Naive thymus-derived CD8-positive, alpha-beta T cell (primary cell): ENCODE measurements around the gene TRPT1. TPM values are rescaled to one million over a fixed set of nuclear protein-coding genes. Genes with fewer than 3 reads are reported as not detected.
A peak's percentile ranks its signal among the peaks of the same experiment; 100 is the strongest.

ENCODE experiments used
- ATAC-seq, 2 donors: fragments of 150-1000 bp; cut with Tn5 transposase in 1 of 2; sonication (Bioruptor Pico), chemical (Tn5 transposase) in 1 of 2; 1 replicate in 1 of 2; 2 replicates in 1 of 2; pipeline ENCODE4 v1.10.0; 2021; ENCODE audit warnings: mild to moderate bottlenecking in 2 of 2, moderate library complexity in 2 of 2
- POLR2A ChIA-PET: fragments of 350-600 bp; sonication (Branson Sonifier 250); formaldehyde crosslinking; loops from one replicate; lab custom pipeline; 2021; ENCODE audit warnings: antibody characterized with exemption; lab: Charles Lee
- DNase-seq, 10 donors: peaks; one replicate each; pipeline versions ENCODE4 v3.0.0 to v3.0.0-alpha.2; 2020 to 2022
- H3K27ac Mint-ChIP-seq, 10 donors: one replicate each; pipeline ENCODE4 v1.8.0; 2020 to 2022; ENCODE audit warnings: mild to moderate bottlenecking in 10 of 10, mixed read lengths in 10 of 10, moderate library complexity in 4 of 10, inconsistent platforms in 1 of 10
- H3K27me3 Mint-ChIP-seq, 5 donors: one replicate each; pipeline ENCODE4 v1.8.0; 2021 to 2022; ENCODE audit warnings: mixed read lengths in 5 of 5
- H3K36me3 Mint-ChIP-seq, 3 donors: one replicate each; pipeline ENCODE4 v1.8.0; 2020 to 2022; ENCODE audit warnings: mixed read lengths in 3 of 3, mild to moderate bottlenecking in 2 of 3, inconsistent platforms in 1 of 3
- H3K4me1 Mint-ChIP-seq, 4 donors: one replicate each; pipeline ENCODE4 v1.8.0; 2021 to 2022; ENCODE audit warnings: mixed read lengths in 4 of 4
- H3K4me3 Mint-ChIP-seq, 10 donors: one replicate each; pipeline ENCODE4 v1.8.0; 2020 to 2022; ENCODE audit warnings: mild to moderate bottlenecking in 10 of 10, mixed read lengths in 10 of 10, moderate library complexity in 6 of 10, inconsistent platforms in 1 of 10
- H3K9me3 Mint-ChIP-seq, 9 donors: one replicate each; pipeline ENCODE4 v1.8.0; 2020 to 2022; ENCODE audit warnings: mixed read lengths in 9 of 9, mild to moderate bottlenecking in 3 of 9, inconsistent platforms in 1 of 9, moderate library complexity in 1 of 9
- polyA plus RNA-seq, 3 donors: library from polyadenylated mRNA; unstranded; fragments of 300-500 nt; fragmentation: Illumina TruSeq; gene quantifications; one replicate each; pipeline ENCODE4 v1.2.3, GENCODE V29; 2021
- total RNA-seq, 8 experiments: library from RNA in 2 of 8; stranded (reverse) in 2 of 8; gene quantifications; one replicate each; pipeline ENCODE4 v1.2.3 and lab custom pipeline; 2021 to 2026

TRPT1 gene
- total and polyA plus RNA-seq, 5 experiments from 2014 or later: 40.2 to 54.2 (median 47.2) TPM

DNA sequence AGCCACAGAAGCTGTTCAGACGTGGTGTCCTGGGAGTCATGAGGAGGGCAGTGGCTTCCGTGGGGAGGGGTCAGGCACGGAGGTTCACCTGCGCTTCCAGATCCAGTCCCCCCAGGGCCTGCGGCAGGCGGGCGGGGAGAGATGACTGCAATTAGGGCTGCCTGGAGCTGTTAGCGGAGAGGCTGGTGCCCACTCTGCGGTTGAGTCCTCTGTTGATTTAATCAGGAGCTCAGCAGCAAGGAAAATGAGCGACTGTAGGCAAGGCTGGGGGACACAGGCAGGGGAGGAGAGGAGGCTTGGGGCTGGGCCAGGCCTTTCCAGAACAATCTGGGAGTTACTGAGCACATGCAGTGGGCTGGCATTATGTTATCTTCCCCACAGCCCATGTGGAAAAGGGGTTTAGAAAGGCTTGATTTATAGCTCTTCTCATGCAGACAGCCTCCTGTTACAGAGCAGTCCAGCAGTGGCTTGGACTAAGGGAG is 38.4 kb upstream of the TRPT1 start:
- peak overlapping the region in 2 of 10 donors; percentile 21 to 62 for H3K27ac Mint-ChIP-seq
- ATAC-seq (no peak), DNase-seq (no peak)
- peaks cover 16 to 19% (median 17%) of the 10 kb centered on the region in 4 donors for H3K4me1 Mint-ChIP-seq
- H3K9me3 Mint-ChIP-seq: no peaks in the 10 kb centered on the region
- no peak overlapping the region for H3K4me3 Mint-ChIP-seq
- no peaks in the 10 kb centered on the region for H3K27me3 Mint-ChIP-seq
- POLR2A ChIA-PET: interaction anchor here (0.6 to 1.6 kb wide), 6 partner anchors 10 to 57 kb away, joined by 3 to 6 read pairs (median 4); partner anchors contain the start of gene FERMT3
- peaks cover 0 to 1% (median 0%) of the 10 kb centered on the region in 3 donors for H3K36me3 Mint-ChIP-seq

DNA sequence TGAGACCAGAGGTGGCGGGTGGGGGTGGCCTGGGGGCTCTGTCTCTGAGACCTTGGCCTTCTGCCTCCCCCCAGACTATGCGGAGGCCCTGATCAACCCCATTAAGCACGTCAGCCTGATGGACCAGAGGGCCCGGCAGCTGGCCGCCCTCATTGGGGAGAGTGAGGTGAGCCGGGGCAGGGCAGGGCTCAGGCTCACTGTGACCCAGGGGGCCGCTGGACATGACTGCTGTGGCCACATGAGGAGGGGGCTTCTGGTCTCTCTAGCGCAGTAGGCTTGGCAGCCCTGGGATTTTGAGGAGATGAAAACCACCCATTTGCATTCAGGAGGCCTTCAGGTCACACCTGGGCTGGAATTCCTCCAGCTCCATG is 37.9 kb upstream of the TRPT1 start:
- no peak for ATAC-seq
- Mint-ChIP-seq H3K27ac (no peak overlapping the region), H3K9me3 (no peaks in the 10 kb centered on the region), H3K4me1 (peaks cover 13 to 15% (median 14%) of the 10 kb centered on the region in 4 donors), H3K4me3 (no peak overlapping the region), H3K27me3 (no peaks in the 10 kb centered on the region), H3K36me3 (peaks cover 0 to 4% (median 0%) of the 10 kb centered on the region in 3 donors)
- DNase-seq: no peak
- POLR2A ChIA-PET: interaction anchor here (0.6 to 1.6 kb wide), 5 partner anchors 10 to 57 kb away, joined by 3 to 6 read pairs (median 4); partner anchors contain the start of gene FERMT3

DNA sequence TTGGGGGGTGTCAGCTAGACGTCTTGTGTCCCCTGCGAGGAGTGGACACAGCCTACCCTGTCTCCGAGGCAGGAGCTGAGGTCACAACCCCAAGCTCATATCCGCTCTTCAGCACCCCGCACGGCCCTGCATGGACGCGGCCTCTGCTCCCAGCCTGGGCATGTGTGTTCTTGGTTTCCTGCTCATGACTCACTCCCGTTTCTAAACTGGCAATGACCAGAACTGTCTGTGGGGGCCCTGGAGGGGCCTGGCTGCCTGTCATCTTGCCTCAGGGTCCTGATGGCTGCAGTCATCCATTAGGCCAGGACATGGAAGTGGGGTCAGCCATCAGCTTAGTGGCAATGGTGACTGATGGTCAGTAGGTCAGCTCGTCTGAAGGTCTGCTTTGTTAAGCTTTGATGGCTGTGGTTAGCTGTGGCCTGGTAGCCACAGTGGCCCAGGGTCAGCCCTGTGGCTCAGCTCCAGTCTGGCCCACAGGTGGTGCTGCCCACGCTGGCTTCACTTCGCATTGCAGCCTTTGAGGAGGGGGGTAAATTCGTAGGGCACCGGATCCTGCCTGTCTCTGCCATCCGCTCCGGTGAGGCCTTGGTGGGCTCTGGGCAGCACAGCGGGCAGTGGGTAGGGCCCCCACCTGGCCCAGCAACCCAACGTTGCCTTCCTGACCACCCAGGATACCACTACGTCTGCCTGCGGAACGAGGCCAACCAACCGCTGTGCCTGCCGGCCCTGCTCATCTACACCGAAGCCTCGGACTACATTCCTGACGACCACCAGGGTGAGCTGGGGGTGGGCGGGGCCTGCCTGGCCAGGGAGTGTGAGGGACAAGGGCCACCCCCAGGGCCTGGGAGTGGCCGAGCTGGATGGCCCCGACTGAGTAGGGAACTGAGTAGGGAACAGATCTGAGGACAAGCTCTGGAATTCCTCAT is 37.3 kb upstream of the TRPT1 start:
- H3K27ac Mint-ChIP-seq: peak overlapping the region in 1 of 10 donors; percentile 44
- DNase-seq: no peak

DNA sequence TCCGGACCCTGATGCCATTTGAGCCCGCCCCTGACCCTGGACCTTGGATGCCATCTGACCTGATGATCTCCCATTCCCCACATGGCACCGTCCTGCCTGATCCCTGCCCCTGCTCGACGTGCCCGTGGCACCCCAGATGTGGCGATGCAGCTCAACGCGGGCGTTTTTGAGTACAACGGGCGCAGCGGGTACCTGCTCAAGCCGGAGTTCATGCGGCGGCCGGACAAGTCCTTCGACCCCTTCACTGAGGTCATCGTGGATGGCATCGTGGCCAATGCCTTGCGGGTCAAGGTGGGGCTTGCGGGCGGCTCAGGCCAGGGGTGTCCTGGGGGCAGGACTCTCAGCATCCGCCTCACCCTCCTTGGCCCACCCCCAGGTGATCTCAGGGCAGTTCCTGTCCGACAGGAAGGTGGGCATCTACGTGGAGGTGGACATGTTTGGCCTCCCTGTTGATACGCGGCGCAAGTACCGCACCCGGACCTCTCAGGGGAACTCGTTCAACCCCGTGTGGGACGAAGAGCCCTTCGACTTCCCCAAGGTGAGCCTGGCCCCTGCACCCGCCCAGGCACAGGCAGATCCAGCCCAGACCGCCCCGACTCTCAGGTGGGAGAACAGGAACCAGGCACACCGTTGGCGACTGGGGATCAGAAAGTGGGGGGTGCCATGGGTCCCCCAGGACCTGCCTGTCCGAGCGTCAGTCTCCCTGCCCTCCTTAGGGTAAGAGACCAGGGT is 36.5 kb upstream of the TRPT1 start:
- ATAC-seq (no peak), DNase-seq (peak in 1 of 10 donors; percentile 53)
- no peak overlapping the region for H3K4me3 Mint-ChIP-seq
- no peak overlapping the region for H3K27ac Mint-ChIP-seq
- H3K4me1 Mint-ChIP-seq: peaks cover 0 to 6% (median 0%) of the 10 kb centered on the region in 4 donors
- peaks cover 0 to 5% (median 4%) of the 10 kb centered on the region in 3 donors for H3K36me3 Mint-ChIP-seq
- H3K27me3 Mint-ChIP-seq: no peaks in the 10 kb centered on the region
- H3K9me3 Mint-ChIP-seq: no peaks in the 10 kb centered on the region
- POLR2A ChIA-PET: interaction anchor here (0.6 to 1.0 kb wide), 2 partner anchors 10 to 16 kb away, joined by 3 read pairs; no protein-coding TSS in a partner anchor

More for the DNA sequence above, 37.3 kb upstream of the TRPT1 start:
- H3K36me3 Mint-ChIP-seq: peaks cover 0 to 4% (median 0%) of the 10 kb centered on the region in 3 donors
- H3K4me1 Mint-ChIP-seq: peaks cover 8 to 11% (median 8%) of the 10 kb centered on the region in 4 donors
- POLR2A ChIA-PET: interaction anchor here (0.6 to 1.6 kb wide), 4 partner anchors 9 to 17 kb away, joined by 3 to 6 read pairs (median 4); no protein-coding TSS in a partner anchor
- no peaks in the 10 kb centered on the region for H3K9me3 Mint-ChIP-seq
- no peaks in the 10 kb centered on the region for H3K27me3 Mint-ChIP-seq
- no peak for ATAC-seq
- no peak overlapping the region for H3K4me3 Mint-ChIP-seq

DNA sequence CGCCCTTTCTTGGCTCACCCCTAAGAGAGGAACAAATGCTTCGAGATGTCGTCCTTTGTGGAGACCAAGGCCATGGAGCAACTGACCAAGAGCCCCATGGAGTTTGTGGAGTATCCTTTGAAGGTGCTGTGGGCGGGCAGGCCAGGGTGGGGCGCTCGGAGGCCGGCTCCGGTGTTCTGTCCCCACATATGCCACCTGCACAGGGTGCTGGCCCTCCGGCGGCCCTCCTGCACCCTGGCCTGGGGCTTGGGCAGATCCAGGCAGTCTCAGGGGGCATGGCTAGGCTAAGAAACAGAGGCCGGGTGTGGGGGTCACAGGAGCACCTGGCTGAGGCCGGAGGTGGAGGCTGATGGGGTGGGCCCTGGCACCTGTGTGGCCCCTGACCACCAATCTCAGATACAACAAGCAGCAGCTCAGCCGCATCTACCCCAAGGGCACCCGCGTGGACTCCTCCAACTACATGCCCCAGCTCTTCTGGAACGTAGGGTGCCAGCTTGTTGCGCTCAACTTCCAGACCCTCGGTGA is 35.6 kb upstream of the TRPT1 start:
- Mint-ChIP-seq H3K4me3 (peak overlapping the region in 1 of 10 donors; percentile 14), H3K4me1 (peaks cover 0 to 4% (median 0%) of the 10 kb centered on the region in 4 donors), H3K9me3 (no peaks in the 10 kb centered on the region), H3K27ac (no peak overlapping the region), H3K36me3 (peaks cover 0 to 6% (median 4%) of the 10 kb centered on the region in 3 donors), H3K27me3 (no peaks in the 10 kb centered on the region)
- POLR2A ChIA-PET: interaction anchor here (1.0 kb wide), 1 partner anchor 9 kb away, joined by 3 read pairs; no protein-coding TSS in a partner anchor
- ATAC-seq: no peak
- DNase-seq: no peak

DNA sequence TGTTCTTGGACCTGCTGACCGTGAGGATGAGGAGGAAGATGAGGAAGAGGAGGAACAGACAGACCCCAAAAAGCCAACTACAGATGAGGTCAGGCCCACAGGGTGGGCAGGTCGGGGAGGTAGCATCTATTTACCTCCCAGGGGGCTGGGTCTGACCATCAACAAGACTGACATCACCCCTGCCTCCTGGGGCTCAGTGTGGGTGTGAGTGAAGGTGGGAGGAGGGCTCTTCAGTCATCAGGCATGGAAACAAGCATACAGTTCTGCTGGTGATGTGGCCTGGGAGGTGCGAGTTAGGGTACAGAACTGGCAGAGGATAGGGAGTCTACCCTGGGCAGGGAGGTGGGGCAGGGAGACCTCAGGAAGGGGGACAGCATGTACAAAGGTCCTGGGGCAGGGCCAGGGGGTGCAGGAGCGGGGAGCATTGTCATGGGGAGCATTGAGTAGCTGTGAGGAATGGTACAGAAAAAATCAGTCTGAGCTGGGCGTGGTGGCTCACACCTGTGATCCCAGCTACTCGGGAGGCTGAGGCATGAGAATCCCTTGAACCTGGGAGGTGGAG is 34.2 kb upstream of the TRPT1 start:
- peaks cover 0 to 4% (median 0%) of the 10 kb centered on the region in 4 donors for H3K4me1 Mint-ChIP-seq
- peak overlapping the region in 1 of 10 donors; percentile 21 for H3K27ac Mint-ChIP-seq
- POLR2A ChIA-PET: interaction anchor here (0.7 kb wide), 1 partner anchor 54 kb away, joined by 5 read pairs; no protein-coding TSS in a partner anchor
- no peak overlapping the region for H3K4me3 Mint-ChIP-seq
- peaks cover 0 to 7% (median 4%) of the 10 kb centered on the region in 3 donors for H3K36me3 Mint-ChIP-seq
- no peaks in the 10 kb centered on the region for H3K9me3 Mint-ChIP-seq
- no peak for DNase-seq
- no peaks in the 10 kb centered on the region for H3K27me3 Mint-ChIP-seq
- ATAC-seq: no peak

DNA sequence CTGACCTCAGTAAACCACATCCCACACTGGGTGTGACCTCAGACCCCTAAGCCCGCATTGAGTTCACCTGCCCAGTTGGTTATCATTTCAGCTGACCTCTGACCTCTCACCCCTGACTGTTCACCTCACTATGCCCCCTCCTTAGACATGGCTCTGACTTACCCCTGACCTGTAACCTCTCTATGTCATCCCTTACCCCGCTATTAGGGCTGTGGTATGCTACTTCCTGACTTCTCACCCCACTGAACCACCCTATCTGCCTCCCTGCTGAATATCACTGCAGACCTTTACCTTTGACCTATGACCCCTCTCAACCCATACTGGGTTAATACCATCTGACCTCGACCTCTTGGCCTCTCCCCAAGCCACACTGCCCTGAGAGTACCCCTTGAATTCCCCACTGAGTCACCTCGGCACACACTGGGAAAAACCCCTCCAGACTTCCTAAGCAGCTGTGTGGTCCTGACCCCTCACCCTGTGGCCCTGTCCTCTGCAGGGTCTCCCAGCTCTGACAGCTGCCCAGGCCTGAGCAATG is 33.6 kb upstream of the TRPT1 start:
- Mint-ChIP-seq H3K4me3 (peak overlapping the region in 1 of 10 donors; percentile 41), H3K9me3 (no peaks in the 10 kb centered on the region), H3K27ac (peak overlapping the region in 2 of 10 donors; percentile 59 to 70), H3K36me3 (peaks cover 0 to 7% (median 4%) of the 10 kb centered on the region in 3 donors), H3K4me1 (peaks cover 0 to 4% (median 0%) of the 10 kb centered on the region in 4 donors), H3K27me3 (no peaks in the 10 kb centered on the region)
- POLR2A ChIA-PET: interaction anchor here (1.4 to 3.1 kb wide), 2 partner anchors 9 to 16 kb away, joined by 3 to 13 read pairs; no protein-coding TSS in a partner anchor
- DNase-seq (no peak), ATAC-seq (no peak)

DNA sequence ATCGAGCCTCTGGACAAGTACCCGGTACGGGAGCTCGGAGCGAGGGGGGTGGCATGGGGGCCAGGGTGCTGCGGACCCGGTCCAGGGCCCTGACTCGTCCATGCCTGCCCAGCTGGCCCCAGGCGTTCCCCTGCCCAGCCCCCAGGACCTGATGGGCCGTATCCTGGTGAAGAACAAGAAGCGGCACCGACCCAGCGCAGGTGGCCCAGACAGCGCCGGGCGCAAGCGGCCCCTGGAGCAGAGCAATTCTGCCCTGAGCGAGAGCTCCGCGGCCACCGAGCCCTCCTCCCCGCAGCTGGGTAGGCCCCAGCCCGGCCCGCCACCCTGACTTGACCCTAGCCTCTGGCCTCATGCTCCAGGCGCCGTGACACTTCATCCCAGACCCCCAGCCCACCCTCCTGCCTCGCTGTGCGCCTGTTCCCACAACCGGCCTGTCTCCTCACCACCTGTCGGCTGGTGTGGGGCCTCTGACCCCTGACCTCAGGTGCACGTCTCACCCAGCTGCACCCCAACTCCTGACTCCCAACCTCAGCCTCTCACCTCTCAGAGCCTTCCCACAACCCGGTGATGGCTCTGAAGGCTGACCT is 33.1 kb upstream of the TRPT1 start:
- Mint-ChIP-seq H3K36me3 (peaks cover 0 to 7% (median 4%) of the 10 kb centered on the region in 3 donors), H3K4me3 (no peak overlapping the region), H3K9me3 (no peaks in the 10 kb centered on the region), H3K4me1 (peaks cover 0 to 4% (median 0%) of the 10 kb centered on the region in 4 donors), H3K27ac (peak overlapping the region in 1 of 10 donors; percentile 70), H3K27me3 (no peaks in the 10 kb centered on the region)
- POLR2A ChIA-PET: interaction anchor here (1.4 to 3.1 kb wide), 2 partner anchors 9 to 15 kb away, joined by 3 to 13 read pairs; no protein-coding TSS in a partner anchor
- ATAC-seq (no peak), DNase-seq (peak in 1 of 10 donors; percentile 63)

DNA sequence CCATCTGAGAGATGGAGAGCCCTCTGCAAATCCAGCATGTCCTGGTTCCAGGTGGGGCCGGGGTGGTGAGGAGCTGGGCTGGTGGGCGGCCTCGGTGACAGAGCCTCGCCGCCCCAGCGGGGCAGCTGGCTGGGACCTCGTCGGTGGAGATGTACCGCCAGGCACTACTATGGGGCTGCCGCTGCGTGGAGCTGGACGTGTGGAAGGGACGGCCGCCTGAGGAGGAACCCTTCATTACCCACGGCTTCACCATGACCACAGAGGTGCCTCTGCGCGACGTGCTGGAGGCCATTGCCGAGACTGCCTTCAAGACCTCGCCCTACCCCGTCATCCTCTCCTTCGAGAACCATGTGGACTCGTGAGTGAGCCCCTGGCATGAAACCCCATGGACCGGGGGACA is 32.4 kb upstream of the TRPT1 start:
- Mint-ChIP-seq H3K36me3 (peaks cover 0 to 7% (median 4%) of the 10 kb centered on the region in 3 donors), H3K27me3 (no peaks in the 10 kb centered on the region), H3K9me3 (no peaks in the 10 kb centered on the region), H3K4me1 (peaks cover 0 to 6% (median 1%) of the 10 kb centered on the region in 4 donors), H3K4me3 (no peak overlapping the region), H3K27ac (no peak overlapping the region)
- ATAC-seq: no peak
- DNase-seq: no peak
- POLR2A ChIA-PET: interaction anchor here (0.7 to 3.1 kb wide), 2 partner anchors 10 to 13 kb away, joined by 3 to 13 read pairs; no protein-coding TSS in a partner anchor

DNA sequence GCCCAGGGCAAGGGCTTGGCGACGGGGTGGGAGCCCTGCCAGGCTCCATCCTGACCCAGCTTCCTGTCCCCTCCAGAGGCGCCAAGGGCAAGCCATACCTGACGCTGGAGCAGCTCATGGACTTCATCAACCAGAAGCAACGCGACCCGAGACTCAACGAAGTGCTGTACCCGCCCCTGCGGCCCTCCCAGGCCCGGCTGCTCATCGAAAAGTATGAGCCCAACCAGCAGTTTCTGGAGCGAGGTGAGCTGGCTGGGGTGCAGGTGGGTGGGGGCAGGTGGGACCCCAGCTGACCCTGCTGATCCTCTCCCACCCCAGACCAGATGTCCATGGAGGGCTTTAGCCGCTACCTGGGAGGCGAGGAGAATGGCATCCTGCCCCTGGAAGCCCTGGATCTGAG is 30.3 kb upstream of the TRPT1 start:
- Mint-ChIP-seq H3K27ac (no peak overlapping the region), H3K27me3 (no peaks in the 10 kb centered on the region), H3K36me3 (peaks cover 0 to 7% (median 4%) of the 10 kb centered on the region in 3 donors), H3K4me3 (no peak overlapping the region), H3K4me1 (peaks cover 7 to 15% (median 9%) of the 10 kb centered on the region in 4 donors), H3K9me3 (no peaks in the 10 kb centered on the region)
- POLR2A ChIA-PET: interaction anchor here (0.9 to 3.1 kb wide), 4 partner anchors 9 to 26 kb away, joined by 3 to 13 read pairs (median 4); partner anchors contain the start of gene PPP1R14B
- DNase-seq: no peak
- ATAC-seq: no peak
